Measurements from ENCODE around the gene TAS1R3.

The TAS1R3 gene

DNA sequence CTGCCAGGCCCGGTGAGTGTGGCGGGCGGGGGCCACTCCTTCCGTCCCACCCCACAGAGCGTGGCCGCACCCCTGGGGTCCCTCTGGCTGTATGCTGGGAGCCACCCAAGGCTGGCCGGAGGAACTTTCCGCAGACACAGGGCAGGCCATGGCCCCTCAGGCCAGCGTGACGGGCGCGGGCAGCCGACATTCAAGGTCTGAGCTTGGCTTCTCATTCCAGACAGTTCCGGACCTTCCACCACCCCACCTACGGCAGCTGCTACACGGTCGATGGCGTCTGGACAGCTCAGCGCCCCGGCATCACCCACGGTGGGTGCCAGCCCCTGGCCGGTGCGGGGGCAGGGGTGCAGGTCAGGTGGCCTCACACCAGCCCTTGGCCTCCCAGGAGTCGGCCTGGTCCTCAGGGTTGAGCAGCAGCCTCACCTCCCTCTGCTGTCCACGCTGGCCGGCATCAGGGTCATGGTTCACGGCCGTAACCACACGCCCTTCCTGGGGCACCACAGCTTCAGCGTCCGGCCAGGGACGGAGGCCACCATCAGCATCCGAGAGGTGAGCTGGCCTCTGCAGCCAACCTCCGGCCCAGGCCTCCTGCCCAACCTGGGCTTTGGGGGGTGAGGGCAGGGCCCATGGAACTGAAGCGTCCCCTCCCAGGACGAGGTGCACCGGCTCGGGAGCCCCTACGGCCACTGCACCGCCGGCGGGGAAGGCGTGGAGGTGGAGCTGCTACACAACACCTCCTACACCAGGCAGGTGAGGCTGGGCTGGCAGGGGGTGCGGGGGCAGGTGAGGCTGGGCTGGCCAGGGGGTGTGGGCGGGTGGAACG lies 43.6 kb upstream of the TAS1R3 start:
- TF ChIP-seq, protein P1, sequence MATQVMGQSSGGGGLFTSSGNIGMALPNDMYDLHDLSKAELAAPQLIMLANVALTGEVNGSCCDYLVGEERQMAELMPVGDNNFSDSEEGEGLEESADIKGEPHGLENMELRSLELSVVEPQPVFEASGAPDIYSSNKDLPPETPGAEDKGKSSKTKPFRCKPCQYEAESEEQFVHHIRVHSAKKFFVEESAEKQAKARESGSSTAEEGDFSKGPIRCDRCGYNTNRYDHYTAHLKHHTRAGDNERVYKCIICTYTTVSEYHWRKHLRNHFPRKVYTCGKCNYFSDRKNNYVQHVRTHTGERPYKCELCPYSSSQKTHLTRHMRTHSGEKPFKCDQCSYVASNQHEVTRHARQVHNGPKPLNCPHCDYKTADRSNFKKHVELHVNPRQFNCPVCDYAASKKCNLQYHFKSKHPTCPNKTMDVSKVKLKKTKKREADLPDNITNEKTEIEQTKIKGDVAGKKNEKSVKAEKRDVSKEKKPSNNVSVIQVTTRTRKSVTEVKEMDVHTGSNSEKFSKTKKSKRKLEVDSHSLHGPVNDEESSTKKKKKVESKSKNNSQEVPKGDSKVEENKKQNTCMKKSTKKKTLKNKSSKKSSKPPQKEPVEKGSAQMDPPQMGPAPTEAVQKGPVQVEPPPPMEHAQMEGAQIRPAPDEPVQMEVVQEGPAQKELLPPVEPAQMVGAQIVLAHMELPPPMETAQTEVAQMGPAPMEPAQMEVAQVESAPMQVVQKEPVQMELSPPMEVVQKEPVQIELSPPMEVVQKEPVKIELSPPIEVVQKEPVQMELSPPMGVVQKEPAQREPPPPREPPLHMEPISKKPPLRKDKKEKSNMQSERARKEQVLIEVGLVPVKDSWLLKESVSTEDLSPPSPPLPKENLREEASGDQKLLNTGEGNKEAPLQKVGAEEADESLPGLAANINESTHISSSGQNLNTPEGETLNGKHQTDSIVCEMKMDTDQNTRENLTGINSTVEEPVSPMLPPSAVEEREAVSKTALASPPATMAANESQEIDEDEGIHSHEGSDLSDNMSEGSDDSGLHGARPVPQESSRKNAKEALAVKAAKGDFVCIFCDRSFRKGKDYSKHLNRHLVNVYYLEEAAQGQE (IDR thresholded peaks at IDR 0.05; ENCODE audit: insufficient read depth in 1 of 2, low read depth in 2 of 2, low read length in 2 of 2), result no peak
- TF ChIP-seq SIN3A (IDR thresholded peaks at IDR 0.05; ENCODE audit: borderline replicate concordance, insufficient read depth, low read length) (no peak), POLR2AphosphoS5 (IDR thresholded peaks at IDR 0.05; ENCODE audit: low read depth, low read length) (no peak), FOXP2 (optimal IDR thresholded peaks at IDR 0.05; ENCODE audit: borderline replicate concordance, extremely low read depth, extremely low read length, insufficient read depth) (no peak), TAF1 (IDR thresholded peaks at IDR 0.05; ENCODE audit: borderline replicate concordance, insufficient read depth, low read length) (no peak)

DNA sequence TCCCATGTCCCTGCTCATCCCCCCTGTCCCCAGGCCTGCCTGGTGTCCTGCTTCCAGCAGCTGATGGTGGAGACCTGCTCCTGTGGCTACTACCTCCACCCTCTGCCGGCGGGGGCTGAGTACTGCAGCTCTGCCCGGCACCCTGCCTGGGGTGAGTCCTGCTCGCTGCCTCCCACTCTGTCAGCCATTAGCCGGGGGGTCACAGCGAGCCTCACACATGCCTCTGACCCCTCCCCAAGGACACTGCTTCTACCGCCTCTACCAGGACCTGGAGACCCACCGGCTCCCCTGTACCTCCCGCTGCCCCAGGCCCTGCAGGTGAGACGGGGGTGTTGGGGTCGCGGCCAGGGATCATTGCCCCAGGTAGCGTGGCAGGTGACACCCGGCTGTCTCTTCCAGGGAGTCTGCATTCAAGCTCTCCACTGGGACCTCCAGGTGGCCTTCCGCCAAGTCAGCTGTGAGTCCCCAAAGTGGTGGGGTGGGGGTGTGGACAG lies 40.8 kb upstream of the TAS1R3 start:
- TF ChIP-seq TAF1 (IDR thresholded peaks at IDR 0.05; ENCODE audit: borderline replicate concordance, insufficient read depth, low read length), result no peak
- TF ChIP-seq, protein P1 (IDR thresholded peaks at IDR 0.05; ENCODE audit: insufficient read depth in 1 of 2, low read depth in 2 of 2, low read length in 2 of 2), result no peak
- TF ChIP-seq FOXP2 (optimal IDR thresholded peaks at IDR 0.05; ENCODE audit: borderline replicate concordance, extremely low read depth, extremely low read length, insufficient read depth), result no peak
- TF ChIP-seq SIN3A (IDR thresholded peaks at IDR 0.05; ENCODE audit: borderline replicate concordance, insufficient read depth, low read length), result no peak
- TF ChIP-seq POLR2AphosphoS5 (IDR thresholded peaks at IDR 0.05; ENCODE audit: low read depth, low read length), result no peak

DNA sequence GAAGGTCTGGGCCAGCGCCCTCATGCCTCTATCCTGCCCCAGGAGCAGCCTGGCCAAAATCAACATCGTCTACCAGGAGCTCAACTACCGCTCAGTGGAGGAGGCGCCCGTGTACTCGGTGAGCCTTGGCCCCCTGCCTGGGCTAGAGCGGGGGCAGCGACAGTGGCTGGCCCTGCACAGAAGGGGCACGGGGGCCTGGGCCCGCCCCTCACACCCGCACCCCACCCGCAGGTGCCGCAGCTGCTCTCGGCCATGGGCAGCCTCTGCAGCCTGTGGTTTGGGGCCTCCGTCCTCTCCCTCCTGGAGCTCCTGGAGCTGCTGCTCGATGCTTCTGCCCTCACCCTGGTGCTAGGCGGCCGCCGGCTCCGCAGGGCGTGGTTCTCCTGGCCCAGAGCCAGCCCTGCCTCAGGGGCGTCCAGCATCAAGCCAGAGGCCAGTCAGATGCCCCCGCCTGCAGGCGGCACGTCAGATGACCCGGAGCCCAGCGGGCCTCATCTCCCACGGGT lies 40.0 kb upstream of the TAS1R3 start:
- no peak for TF ChIP-seq POLR2AphosphoS5 (IDR thresholded peaks at IDR 0.05; ENCODE audit: low read depth, low read length)
- TF ChIP-seq FOXP2 (optimal IDR thresholded peaks at IDR 0.05; ENCODE audit: borderline replicate concordance, extremely low read depth, extremely low read length, insufficient read depth), result no peak
- no peak for TF ChIP-seq SIN3A (IDR thresholded peaks at IDR 0.05; ENCODE audit: borderline replicate concordance, insufficient read depth, low read length)
- TF ChIP-seq, protein P1 (IDR thresholded peaks at IDR 0.05; ENCODE audit: insufficient read depth in 1 of 2, low read depth in 2 of 2, low read length in 2 of 2), result no peak
- no peak for TF ChIP-seq TAF1 (IDR thresholded peaks at IDR 0.05; ENCODE audit: borderline replicate concordance, insufficient read depth, low read length)

DNA sequence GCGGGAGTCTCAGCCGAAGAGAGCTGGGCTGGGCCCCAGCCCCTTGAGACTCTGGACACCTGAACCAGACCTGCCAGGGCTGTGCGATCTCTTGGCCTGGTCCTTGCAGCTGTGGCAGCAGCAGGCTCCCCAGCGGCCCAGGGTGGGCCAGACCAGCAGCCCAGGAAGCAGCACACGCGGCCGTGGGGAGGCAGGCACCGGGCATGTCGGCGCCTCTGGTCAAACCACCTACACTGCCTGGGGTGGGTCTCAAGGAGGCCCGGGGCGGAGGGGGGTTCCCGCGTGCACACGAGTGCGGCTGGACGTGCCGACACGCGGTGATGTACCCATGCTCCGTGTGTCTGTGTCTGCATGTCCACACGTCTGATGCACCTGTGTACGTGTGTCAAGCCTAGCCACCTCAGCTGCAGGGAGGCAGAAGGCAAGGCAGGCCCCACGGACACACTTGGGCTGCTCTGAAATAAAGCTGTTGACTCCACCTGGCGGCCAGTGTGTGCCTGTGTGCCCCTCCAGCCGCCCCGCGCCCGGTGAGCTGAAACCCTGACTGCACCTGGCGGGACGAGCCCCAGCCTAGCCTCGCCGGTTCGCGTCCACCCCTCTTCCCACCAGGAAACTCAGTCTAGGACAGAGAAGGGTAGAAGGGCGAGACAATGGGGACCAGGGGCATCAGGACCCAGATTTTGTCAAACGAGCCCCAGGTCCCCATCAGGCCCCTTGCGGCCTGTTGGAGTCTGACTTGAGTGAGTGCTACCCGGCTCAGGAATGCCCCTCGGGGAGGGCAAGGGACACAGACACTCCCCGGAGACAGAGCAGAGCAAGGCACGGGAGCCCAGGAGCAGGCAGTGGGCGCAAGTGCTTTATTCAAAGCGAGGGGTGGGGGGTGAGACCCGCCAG lies 39.3 kb upstream of the TAS1R3 start:
- TF ChIP-seq, protein P1 (IDR thresholded peaks at IDR 0.05; ENCODE audit: insufficient read depth in 1 of 2, low read depth in 2 of 2, low read length in 2 of 2), result no peak
- TF ChIP-seq SIN3A (IDR thresholded peaks at IDR 0.05; ENCODE audit: borderline replicate concordance, insufficient read depth, low read length) (no peak), POLR2AphosphoS5 (IDR thresholded peaks at IDR 0.05; ENCODE audit: low read depth, low read length) (no peak), FOXP2 (optimal IDR thresholded peaks at IDR 0.05; ENCODE audit: borderline replicate concordance, extremely low read depth, extremely low read length, insufficient read depth) (no peak), TAF1 (IDR thresholded peaks at IDR 0.05; ENCODE audit: borderline replicate concordance, insufficient read depth, low read length) (no peak)

Data from PFSK-1 (cell line).